ENCODE results near the gene OXCT1. TPM values are rescaled to one million over a fixed set of nuclear protein-coding genes. Genes with fewer than 3 reads are reported as not detected.

The OXCT1 gene
- total and polyA plus RNA-seq, 9 of the 15 experiments (the other 6 are each of a cell fraction or from before 2014, with no cell fraction given), result 24.7 to 61.2 (median 41.9) TPM

- no peak for TF ChIP-seq ID3 (CRISPR knock-in tag; IDR thresholded peaks at IDR 0.05)
- peak; percentile 46; the same call in 1 of the 2 replicates for TF ChIP-seq ID3 (tag; IDR thresholded peaks at IDR 0.05)
- TF ChIP-seq TBP (optimal IDR thresholded peaks at IDR 0.05; ENCODE audit: low read depth, low read length), result peak; percentile 93
- no peak; the same call in 1 of the 2 replicates for TF ChIP-seq XRCC5 (IDR thresholded peaks at IDR 0.05; ENCODE audit: low read depth, low read length)
- TF ChIP-seq CTCF (IDR thresholded peaks at IDR 0.05 in 2 of 3, conservative IDR thresholded peaks at IDR 0.05 in 1 of 3; ENCODE audit: insufficient read depth in 2 of 3, low read depth in 1 of 3, low read length in 3 of 3), result 0 out of 6 replicates have a peak, but pooled peaks of 1 of the 3 experiments have one; percentile 2
- no peak for TF ChIP-seq SNIP1 (IDR thresholded peaks at IDR 0.05; ENCODE audit: low read depth)
- 0 out of 2 replicates have a peak, but pooled peaks have one; percentile 57 for TF ChIP-seq IRF1 (CRISPR knock-in tag; IDR thresholded peaks at IDR 0.05; ENCODE audit: borderline replicate concordance)
- TF ChIP-seq ETV6 (IDR thresholded peaks at IDR 0.05; ENCODE audit: borderline replicate concordance in 1 of 2, low read depth in 2 of 2, low read length in 1 of 2), result no peak; a peak in 1 of 4 replicates
- 0 out of 2 replicates have a peak, but pooled peaks have one; percentile 12 for TF ChIP-seq ETV6 (CRISPR knock-in tag; IDR thresholded peaks at IDR 0.05; ENCODE audit: borderline replicate concordance)
- peak in 2 of 3 experiments; percentile 76 to 90 for TF ChIP-seq YY1 (IDR thresholded peaks at IDR 0.05; ENCODE audit: borderline replicate concordance in 1 of 3, control insufficient read depth in 1 of 3, extremely low read depth in 1 of 3, insufficient read depth in 3 of 3, insufficient read length in 1 of 3, insufficient replicate concordance in 2 of 3, low read depth in 1 of 3, low read length in 2 of 3)
- peak; percentile 79; the same call in 1 of the 2 replicates for TF ChIP-seq ZNF232 (CRISPR knock-in tag; IDR thresholded peaks at IDR 0.05)
- no peak for TF ChIP-seq KLF10 (CRISPR knock-in tag; IDR thresholded peaks at IDR 0.05)
- TF ChIP-seq E2F6 (IDR thresholded peaks at IDR 0.05; ENCODE audit: borderline replicate concordance in 1 of 2, extremely low read depth in 1 of 2, insufficient read depth in 1 of 2, insufficient read length in 1 of 2, low read depth in 1 of 2, low read length in 1 of 2, poor library complexity in 1 of 2, severe bottlenecking in 1 of 2), result peak in 1 of 2 experiments; percentile 78
- no peak for TF ChIP-seq FOXM1 (IDR thresholded peaks at IDR 0.05; ENCODE audit: low read depth)
- peak; percentile 89; the same call in 1 of the 2 replicates for TF ChIP-seq FOXM1 (CRISPR knock-in tag; IDR thresholded peaks at IDR 0.05; ENCODE audit: low read depth)
These were observed at the start of gene OXCT1 (continued) for GRCh38 chr5:41869724-41870626.

Data from K562 (cell line).